Measurements from ENCODE around the gene MCRIP2.

MCRIP2 gene

GRCh38 chr16:672371-672770 is 30.7 kb downstream of the MCRIP2 start:
- DNase-seq, result no peak

- DNase-seq, result no peak
Measured at GRCh38 chr16:672851-673250, 31.2 kb downstream of the MCRIP2 start.

DNA sequence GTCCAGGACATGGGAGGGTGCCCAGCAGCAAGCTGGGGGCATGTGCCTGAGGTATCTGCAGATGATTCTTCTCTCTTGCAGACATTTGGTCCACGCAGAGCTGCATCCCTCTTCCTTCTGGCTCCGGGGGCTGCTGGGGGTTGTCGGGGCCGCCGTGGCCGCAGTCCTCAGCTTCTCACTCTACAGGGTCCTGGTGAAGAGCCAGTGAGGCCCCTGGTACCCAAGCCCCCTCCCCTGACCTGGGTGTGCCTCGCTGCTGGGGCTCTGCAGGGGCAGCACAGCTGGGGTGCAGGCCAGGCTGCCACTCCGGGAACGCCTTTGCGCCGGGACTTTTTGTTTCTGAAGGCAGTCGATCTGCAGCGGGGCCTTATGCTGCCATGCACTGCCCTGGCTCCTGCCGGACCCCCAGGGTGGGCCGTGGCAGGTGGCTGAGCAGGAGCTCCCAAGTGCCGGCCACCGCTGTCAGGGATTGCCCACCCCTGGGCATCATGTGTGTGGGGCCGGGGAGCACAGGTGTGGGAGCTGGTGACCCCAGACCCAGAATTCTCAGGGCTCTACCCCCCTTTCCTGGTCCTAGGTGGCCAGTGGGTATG is 31.9 kb downstream of the MCRIP2 start:
- DNase-seq, result no peak

DNA sequence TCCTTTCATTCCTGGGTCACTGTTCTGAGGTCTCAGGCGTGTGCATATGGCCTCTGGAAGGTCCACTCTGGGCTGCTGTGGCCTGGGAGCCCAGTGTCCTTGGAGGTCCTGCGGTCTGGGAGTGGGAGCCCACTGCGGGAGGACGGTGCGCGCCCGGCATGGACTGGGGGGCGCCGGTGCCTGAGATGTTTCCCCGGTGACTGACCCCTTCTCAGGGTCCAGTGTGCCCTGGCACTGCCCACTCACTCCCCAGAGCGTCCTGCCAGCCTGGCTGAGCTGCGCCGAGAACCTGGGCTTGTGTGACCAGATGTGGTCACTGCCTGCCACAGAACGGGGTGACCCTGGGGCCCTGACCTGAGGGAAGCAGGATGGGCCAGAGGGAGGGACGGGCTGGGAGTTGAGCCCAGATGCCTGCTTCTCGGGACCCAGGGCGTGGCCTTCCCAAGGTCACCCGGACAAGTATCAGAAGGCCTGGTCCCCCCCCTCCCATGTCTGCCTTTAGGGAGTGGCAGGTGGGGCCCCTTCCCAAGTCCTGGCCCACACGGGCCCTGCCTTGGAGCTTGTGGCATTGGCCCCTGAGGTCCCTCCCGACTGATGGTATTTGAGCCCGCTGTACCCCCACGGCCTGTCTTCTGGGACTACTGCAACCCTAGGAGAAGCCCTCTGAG is 32.7 kb downstream of the MCRIP2 start:
- no peak for DNase-seq

DNA sequence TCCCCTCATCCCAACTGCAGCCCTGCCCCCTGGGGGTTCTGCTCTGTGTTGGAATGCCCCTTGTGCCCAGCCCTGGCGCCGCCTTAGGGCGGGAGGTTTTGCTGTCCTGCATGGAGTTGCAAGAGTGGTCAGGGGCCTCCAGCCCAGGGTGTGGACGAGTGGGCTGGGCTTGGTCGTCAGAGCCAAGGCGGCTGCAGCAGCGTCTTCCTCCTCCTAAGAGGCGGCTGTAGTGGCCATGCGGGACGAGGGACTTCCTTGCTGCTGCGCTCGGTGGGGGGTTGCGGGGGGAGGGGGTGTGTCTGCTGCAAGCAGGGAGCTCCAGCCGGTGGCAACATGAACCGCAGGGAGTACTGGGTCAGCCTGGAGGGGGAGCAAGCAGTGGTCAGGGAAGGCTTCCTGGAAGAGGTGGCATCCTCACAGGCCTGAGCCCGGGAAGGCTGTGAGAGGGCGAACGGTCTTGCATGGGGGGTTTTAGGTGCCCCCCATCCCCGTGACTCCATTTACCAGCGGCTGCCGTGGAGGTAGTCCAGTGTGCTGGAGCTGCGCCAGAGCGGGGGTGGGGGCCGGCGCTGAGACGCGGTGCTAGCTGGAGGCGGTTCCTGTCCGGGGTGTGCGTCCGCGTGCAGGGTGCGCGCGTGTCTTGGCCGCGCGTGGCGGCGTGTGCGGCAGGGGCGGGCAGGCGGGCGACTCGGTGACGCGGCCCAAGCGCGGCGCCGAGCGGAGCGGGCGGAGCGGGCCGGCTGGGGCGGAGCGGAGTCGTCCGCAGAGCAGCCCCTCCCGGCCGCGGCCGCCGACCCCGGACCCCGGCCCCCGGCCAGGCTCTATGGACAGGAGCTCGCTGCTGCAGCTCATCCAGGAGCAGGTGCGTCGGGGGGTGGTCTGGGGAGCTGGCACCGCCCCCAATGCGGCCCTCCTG is 33.6 kb downstream of the MCRIP2 start, which contains the start of gene RHBDL1:
TSS of gene RHBDL1 (plus strand) at position 704 of the 916 bp plus-strand sequence. CDS start at position 824, 120 bp downstream.
- DNase-seq, result no peak

GRCh38 chr16:675884-676564 is 34.4 kb downstream of the MCRIP2 start:
- no peak for DNase-seq

DNA sequence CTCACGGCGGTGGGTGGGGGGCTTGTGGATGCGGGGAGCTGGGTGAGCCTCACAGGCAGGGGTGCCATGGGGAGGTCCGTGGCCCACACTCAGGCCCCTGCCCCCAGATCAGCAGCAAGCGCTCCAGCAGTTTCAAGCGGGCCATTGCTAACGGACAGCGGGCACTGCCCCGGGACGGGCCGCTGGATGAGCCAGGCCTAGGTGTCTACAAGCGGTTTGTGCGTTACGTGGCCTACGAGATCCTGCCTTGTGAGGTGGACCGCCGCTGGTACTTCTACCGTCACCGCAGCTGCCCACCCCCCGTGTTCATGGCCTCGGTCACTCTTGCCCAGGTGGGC is 34.9 kb downstream of the MCRIP2 start:
- no peak for DNase-seq

GRCh38 chr16:676913-677312 is 35.3 kb downstream of the MCRIP2 start:
- DNase-seq, result peak; percentile 37

DNA sequence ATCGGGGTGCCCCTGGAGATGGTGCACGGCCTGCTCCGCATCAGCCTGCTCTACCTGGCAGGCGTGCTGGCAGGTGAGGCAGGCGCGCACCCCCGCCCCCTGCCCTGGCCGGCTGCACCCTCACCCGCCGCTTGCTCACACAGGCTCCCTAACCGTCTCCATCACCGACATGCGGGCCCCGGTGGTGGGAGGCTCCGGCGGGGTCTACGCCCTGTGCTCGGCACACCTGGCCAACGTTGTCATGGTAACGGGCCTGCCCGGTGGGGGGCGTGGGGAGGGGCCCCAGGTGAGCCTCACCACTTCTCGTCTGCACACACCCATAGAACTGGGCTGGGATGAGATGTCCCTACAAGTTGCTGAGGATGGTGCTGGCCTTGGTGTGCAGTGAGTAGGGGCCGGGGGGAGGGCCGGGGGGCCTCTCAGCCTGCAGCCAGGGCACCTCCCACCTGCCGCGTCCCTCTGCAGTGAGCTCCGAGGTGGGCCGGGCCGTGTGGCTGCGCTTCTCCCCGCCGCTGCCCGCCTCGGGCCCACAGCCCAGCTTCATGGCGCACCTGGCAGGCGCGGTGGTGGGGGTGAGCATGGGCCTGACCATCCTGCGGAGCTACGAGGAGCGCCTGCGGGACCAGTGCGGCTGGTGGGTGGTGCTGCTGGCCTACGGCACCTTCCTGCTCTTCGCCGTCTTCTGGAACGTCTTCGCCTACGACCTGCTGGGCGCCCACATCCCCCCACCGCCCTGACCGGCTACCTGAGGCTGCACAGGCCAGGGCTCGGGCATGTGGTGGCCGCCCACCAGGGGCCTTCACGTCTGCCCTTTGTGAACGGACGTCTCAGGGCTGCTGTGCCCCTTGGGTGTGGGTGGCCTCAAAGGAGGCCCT is 35.9 kb downstream of the MCRIP2 start:
- DNase-seq, result no peak

GRCh38 chr16:678209-678857 is 36.7 kb downstream of the MCRIP2 start:
- DNase-seq, result no peak

DNA sequence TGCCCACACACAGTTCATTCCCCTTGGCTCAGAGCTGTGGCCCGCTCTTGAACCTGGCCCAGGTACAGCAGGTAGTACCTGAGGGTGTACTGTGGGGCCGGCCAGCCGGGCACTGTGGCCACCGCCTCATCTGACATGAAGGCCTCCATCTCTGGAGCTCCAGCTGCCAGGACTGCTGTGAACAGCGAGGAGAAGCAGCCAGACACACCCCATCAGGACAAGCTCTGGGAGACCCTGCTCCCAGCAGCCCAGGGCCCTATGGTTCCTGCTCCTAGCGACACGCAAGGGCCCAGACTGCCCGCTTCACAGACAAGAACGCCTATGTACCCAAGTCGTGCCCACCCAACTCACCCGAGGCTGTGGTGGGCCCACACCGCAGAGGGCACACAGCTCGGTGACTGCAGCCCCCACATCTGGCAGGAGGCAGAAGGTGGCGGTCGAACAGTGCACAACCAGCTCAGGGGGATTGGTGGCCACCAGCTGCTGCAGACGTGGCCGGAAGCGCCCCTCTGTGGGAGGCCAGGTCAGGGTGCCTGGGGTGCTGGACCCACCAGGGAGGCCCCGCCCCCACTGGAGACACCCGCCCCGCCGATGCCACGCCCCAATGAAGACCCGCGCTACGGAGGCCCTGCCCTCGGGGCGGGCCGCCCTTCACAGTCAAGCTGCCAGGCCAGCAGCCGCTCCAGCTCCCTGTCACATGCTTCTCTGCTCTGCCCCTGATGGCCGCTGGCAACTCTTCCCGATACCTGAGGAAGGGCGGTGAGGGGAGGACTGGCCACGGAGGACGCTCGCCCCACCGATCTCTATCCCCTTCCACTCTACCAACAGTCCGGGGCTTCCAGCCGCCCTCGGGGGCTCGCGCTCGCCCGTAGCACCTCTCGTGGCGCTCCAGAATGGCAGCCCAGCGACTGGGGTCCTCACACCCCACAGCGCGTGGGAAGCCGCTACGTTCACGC is 37.5 kb downstream of the MCRIP2 start:
- peak; percentile 58 for DNase-seq

GRCh38 chr16:679814-680624 is 38.4 kb downstream of the MCRIP2 start, which contains the start of gene STUB1:
Gene STUB1, plus strand, starts transcription at chr16:680410. Its CDS starts 116 bp downstream, at chr16:680526.
- peak; percentile 69 for DNase-seq

DNA sequence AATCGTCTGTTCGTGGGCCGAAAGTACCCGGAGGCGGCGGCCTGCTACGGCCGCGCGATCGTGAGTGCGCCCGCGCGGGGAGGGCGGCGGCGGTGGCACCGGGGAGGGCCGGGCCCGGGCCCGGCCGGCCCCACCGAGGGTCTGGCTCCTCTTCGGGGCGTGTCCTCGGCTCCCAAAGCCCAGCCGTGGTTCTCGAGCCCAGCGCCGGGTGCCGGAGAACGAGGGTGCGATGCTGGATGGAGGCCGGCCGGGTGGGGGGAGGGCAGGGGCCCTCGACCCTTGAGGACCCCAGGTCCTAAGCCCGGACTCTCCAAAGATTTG is 39.0 kb downstream of the MCRIP2 start:
- DNase-seq, result no peak

DNA sequence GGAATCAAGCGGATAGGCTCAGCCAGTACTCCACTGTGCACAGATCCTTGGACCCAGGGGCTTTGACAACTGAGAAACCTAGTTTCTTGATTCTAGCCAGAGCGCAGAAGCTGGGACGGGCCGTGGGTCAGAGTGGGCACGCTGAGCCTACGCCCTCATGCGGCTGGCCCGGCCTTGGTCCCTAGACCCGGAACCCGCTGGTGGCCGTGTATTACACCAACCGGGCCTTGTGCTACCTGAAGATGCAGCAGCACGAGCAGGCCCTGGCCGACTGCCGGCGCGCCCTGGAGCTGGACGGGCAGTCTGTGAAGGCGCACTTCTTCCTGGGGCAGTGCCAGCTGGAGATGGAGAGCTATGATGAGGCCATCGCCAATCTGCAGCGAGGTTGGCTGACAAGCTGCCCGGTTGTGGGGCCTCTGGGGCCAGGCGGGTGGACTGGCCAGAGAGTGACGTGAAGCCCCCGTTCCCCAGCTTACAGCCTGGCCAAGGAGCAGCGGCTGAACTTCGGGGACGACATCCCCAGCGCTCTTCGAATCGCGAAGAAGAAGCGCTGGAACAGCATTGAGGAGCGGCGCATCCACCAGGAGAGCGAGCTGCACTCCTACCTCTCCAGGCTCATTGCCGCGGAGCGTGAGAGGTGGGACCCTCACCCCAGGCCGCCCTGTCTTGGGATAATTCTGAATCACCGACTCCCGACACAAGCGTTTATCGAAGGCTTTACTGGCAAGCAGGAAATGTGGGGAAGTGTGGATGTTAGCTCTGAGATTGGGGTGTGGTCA is 39.5 kb downstream of the MCRIP2 start:
- DNase-seq, result no peak

DNA sequence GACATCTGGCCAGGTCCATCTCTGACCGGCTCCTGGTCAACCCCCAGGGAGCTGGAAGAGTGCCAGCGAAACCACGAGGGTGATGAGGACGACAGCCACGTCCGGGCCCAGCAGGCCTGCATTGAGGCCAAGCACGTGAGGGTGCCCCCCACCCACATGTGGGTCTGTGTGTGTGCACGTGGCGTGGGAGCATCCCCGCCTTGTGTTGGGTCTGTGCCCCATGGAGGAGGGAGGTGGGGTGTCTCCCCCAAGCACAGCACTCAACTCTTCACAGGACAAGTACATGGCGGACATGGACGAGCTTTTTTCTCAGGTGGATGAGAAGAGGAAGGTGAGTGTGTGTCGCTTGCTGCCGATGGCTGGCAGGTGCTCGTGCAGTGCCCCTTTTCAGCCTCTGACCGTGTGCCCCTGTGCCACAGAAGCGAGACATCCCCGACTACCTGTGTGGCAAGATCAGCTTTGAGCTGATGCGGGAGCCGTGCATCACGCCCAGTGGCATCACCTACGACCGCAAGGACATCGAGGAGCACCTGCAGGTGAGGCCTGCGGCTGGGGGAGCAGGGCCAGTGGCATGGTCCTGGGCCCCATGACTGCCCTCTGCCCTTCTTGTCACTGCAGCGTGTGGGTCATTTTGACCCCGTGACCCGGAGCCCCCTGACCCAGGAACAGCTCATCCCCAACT is 40.3 kb downstream of the MCRIP2 start:
- DNase-seq, result no peak

DNA sequence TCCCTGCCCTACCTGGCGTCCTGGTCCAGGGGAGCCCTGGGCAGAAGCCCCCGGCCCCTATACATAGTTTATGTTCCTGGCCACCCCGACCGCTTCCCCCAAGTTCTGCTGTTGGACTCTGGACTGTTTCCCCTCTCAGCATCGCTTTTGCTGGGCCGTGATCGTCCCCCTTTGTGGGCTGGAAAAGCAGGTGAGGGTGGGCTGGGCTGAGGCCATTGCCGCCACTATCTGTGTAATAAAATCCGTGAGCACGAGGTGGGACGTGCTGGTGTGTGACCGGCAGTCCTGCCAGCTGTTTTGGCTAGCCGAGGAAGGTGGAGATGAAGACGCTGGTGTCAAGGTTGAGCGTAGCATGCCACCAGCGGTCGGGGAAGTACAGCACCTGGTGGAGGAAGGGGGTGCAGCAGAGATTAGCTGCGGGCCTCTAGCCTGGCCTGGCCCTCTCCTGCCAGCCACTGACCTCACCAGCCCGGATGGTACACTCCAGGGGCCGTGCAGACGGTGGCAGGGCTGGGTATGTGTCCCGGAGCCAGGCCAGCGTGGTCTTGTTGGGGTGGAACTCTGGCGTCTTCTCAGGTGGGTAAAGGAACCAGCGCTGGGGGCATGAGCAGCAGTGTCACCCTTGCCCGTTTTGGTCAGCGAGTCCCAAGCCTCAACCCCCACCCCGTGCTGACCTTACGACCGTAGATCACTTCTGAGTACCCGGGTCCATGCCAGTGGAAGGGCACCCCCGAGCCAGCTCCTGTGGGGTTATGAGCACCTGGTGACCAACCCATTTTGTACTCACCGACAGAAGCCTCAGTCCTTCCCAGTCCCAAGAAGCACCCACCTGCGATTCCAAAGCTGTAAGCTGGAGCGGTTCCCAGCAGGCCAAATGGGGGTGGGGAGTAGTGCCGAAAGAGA is 41.1 kb downstream of the MCRIP2 start:
- no peak for DNase-seq

Measured in NCI-H774 (cell line).